ENCODE measurements around the gene TACC2.
A peak's percentile ranks its signal among the peaks of the same experiment; 100 is the strongest.

The TACC2 gene

DNA sequence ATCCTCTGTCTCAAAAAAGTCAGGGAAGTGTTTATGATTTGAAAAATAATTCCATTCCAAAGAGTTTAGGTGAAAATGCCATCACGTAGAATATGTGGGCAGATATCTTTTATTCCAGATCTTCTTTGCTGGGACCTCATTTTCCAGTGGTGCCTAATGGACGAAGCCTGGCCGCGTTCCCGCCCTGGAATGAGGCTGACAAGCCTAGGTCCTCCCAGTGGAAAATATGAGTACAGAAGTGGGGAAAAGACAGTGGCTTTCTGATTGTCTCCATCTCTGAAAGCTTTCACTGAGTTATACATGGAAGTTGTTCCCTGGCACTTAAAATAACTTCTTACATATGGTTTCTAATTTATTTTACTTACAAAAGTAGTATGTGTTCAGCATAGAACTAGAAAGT, 139.4 kb downstream of the TACC2 start:
- TF ChIP-seq POLR2A (IDR thresholded peaks at IDR 0.05; ENCODE audit: low read length), result no peak
- no peak for TF ChIP-seq GATA1 (IDR thresholded peaks at IDR 0.05; ENCODE audit: low read depth, low read length)
- DNase-seq, result no peak

GRCh38 chr10:122130474-122131110, 141.6 kb downstream of the TACC2 start:
- DNase-seq, result no peak
- TF ChIP-seq POLR2A (IDR thresholded peaks at IDR 0.05; ENCODE audit: low read length), result no peak
- no peak for TF ChIP-seq GATA1 (IDR thresholded peaks at IDR 0.05; ENCODE audit: low read depth, low read length)

DNA sequence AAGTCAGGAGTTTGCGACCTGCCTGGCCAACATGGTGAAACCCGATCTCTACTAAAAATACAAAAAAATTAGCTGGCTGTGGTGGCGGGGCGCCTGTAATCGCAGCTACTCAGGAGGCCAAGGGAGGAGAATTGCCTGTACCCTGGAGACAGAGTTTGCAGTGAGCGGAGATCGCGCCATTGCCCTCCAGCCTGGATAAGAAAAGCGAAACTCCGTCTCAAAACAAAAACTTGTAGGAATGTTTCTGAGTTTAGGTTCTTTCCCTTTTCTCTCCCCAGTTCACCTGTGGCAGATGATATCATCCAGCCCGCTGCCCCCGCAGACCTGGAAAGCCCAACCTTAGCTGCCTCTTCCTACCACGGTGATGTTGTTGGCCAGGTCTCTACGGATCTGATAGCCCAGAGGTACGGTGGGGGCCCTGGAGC, 143.4 kb downstream of the TACC2 start:
- no peak for DNase-seq
- no peak for TF ChIP-seq POLR2A (IDR thresholded peaks at IDR 0.05; ENCODE audit: low read length)
- TF ChIP-seq GATA1 (IDR thresholded peaks at IDR 0.05; ENCODE audit: low read depth, low read length), result no peak

GRCh38 chr10:122132882-122133565, 144.1 kb downstream of the TACC2 start:
- no peak for TF ChIP-seq GATA1 (IDR thresholded peaks at IDR 0.05; ENCODE audit: low read depth, low read length)
- TF ChIP-seq POLR2A (IDR thresholded peaks at IDR 0.05; ENCODE audit: low read length), result no peak
- DNase-seq, result no peak

DNA sequence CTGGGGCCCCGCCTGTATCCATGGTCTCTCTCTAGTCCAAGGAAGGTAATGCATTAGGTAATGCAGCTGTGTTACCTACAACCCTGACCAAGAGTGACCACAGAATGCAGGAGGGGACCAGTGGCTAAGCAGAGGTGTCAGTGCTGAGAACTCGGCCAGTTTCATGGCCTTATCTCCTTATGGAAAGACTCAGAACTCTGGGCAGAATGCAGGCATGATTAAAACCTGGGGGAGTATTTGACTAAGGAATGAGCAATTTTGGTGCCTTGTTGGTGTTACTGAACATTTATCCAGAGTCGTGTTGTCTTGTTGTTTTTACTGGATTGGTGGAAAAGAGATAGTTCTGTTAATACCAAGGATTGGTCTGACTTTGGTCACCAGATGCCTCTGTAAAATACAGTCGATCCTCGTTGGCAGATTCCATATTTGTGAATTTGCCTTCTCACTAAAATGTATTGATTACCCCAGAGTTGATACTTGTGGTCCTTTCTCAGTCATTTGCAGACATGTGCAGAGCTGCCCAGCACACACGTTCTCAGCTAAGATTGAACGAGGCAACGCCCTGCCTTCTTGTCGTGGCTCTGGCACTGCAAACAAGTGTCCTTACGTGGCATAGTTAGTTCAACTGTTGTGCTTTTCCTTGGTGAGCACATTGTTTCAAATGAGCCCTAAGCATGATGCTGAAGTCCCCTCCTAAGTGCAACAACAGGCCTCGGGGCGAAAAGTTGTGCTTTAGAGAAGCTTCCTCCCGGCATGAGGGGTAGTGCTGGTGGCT, 146.5 kb downstream of the TACC2 start:
- DNase-seq, result no peak
- TF ChIP-seq GATA1 (IDR thresholded peaks at IDR 0.05; ENCODE audit: low read depth, low read length), result no peak
- TF ChIP-seq POLR2A (IDR thresholded peaks at IDR 0.05; ENCODE audit: low read length), result no peak

DNA sequence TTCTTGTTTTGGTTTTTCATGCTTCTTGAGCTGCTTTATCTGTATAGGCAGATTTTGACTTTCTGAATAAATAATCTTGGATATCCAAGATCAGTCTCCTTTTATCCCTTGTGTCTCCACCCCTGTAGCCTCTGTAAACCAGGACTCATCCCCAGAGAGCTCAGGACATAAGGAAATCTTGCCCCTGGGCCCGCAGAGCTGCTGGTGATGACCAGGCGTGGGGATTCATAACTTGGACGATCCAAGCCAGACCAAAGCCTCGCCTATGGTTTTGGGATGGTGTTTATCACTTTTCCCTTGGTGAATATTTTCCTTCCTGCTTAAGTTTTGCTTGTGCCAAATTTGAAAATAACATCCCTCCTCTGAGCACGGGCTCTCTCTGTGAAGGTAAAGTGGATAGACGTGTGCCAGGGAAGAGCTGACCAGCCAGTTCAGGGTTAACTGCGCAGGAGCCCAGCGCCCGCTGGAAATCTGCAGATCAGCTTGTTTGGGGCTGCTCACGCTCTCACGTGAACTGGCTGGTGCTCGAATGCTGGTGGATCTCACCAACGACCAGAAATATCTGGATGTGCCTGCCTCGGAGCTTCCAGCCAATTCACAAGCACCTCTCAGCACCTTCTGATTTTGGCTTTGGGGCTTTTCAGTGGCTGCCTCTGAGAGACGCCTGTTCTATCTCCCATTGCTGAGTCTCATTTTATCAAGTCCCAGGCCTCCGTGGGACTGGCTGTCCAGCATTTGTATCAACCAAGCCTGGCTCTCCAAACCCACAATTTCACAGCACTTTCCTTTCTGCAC, 150.1 kb downstream of the TACC2 start:
- DNase-seq, result no peak
- TF ChIP-seq GATA1 (IDR thresholded peaks at IDR 0.05; ENCODE audit: low read depth, low read length), result no peak
- no peak for TF ChIP-seq POLR2A (IDR thresholded peaks at IDR 0.05; ENCODE audit: low read length)

- no peak for DNase-seq
- TF ChIP-seq GATA1 (IDR thresholded peaks at IDR 0.05; ENCODE audit: low read depth, low read length), result no peak
- no peak for TF ChIP-seq POLR2A (IDR thresholded peaks at IDR 0.05; ENCODE audit: low read length)
Observed at GRCh38 chr10:122139627-122140170, 150.7 kb downstream of the TACC2 start.

DNA sequence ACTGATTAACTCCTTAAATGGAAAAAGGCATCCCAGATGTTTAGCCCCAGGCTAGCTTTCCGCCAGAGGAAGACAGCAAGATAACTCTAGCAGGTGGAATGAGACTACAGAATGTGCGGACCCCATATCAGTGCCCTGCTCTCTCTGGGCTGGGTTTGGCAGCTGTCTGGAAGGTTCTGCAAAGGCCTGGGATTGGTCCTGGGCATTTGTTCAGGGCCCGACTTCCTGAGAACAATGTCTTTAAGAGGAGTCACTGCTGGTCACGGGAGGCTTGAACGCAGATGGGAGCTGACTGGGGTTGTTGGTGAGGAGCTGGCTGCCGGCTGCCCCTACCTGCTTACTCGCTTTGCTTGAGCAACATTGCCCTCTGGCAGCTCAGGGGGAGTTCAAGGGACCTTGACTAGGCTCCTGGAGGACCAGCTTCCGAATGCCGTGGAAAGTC, 151.5 kb downstream of the TACC2 start:
- TF ChIP-seq POLR2A (IDR thresholded peaks at IDR 0.05; ENCODE audit: low read length) (no peak), GATA1 (IDR thresholded peaks at IDR 0.05; ENCODE audit: low read depth, low read length) (no peak)
- DNase-seq, result no peak

DNA sequence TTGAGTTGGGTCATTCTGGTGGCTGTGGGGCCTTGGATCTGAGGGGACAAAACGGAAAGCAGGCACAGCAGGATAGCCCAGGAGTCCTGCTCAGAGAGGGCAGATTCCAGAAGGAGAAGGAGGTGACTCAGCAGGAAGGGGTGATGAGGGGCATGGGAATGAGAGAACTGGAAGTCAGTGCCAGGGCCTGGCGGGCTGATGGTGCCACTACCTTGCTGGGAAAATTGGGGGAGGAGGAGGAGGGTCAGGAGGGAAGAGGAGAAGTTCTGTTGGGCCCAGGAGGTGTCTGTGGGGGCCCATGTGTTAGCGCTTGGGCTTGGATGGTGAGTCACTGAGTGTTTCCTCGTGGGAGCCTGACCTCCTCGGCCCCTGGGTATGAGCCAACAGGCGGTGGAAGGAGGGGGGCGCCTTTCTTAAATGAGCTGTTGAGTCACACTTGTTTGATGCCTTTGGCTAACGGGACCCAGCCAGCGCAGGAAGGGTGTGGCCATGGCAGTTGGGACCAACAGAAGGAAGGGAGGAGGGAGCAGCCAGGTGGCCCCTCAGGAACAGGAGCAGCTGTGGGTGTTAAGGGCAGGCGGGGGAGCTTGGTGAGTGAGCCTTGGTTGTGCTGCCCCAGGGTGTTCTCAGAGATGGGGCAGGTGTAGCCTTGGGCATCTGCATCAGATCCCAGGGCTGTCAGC, 152.1 kb downstream of the TACC2 start:
- peak in 1 of 2 experiments; percentile 5 for DNase-seq
- TF ChIP-seq POLR2A (IDR thresholded peaks at IDR 0.05; ENCODE audit: low read length), result no peak

DNA sequence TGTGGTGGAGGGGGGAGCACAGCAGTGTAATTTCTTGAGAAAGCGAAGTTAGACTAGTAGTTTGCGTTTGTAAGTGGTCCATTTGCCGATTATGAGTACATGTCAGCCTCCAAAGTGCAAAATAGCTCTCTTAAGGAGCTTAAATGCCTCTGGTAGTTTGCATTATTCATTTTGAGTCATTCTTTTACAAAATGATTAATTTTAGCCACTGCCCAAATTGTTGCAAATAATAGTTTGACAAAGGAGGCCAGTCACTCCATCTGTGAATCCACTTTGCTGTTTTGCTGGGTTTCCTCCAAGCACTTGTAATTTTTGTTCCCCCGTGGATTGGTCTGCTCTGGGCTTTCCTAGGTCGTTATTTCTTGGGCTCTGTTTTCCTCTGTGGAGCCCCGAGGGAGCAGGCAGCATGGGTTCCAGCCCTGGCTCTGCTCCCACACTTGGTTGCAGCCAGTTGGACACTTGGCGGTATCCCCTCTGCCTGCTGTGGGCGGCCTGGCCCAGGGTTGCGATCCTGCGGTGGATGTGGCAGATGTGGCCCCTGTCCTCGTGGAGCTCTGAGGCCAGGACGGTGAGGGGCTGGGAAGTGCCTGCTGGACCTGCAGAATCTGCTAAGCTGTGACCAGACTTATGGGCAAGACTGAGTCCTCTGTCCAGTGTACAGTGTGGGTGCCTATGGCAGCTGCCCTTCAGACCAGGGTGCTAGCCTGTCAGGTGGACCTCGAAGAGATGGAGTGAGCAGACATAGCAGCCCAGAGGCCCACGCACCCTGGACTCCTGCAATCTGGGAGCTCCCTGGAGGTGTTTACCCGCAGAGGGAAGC, 153.1 kb downstream of the TACC2 start:
- no peak for TF ChIP-seq GATA1 (IDR thresholded peaks at IDR 0.05; ENCODE audit: low read depth, low read length)
- TF ChIP-seq POLR2A (IDR thresholded peaks at IDR 0.05; ENCODE audit: low read length), result no peak
- DNase-seq, result no peak

DNA sequence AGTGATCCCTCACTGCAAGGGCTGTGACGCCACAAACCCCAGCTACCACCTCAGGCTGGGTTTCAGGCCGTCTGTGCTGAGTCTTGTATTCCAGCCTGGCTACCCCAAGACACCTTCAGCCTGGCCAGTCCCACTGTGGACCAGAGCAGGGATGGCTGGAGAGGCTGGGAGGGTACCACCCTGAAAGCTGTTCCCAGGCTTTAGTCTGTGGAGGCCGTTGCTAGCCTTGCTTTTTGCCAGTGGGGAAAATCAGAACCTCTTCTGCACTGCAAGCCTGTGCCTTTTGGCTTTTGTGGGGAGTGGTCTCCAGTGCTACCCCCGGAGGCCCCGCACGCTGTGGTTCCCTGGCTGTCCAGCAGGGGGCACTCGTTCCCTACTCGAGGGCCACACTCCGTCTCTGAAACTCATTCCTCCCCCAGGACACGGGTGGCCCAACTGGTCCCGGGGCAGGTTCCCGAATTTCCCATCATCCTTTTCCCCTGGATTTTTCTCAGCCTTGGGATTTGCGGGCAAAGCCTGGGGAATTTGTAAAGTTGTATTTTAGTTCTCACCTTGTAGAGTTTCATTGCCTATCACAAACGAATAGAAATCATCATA, 153.8 kb downstream of the TACC2 start:
- TF ChIP-seq GATA1 (IDR thresholded peaks at IDR 0.05; ENCODE audit: low read depth, low read length) (no peak), POLR2A (IDR thresholded peaks at IDR 0.05; ENCODE audit: low read length) (no peak)
- DNase-seq, result peak in 1 of 2 experiments; percentile 34
